HG02840 (cell line): ENCODE measurements around the gene TSC22D3.

Experiments used
- ATAC-seq: cut with Tn5 transposase; IDR thresholded peaks from one replicate; pipeline ENCODE4 v1.9.1; 2021; ENCODE audit warnings: mild to moderate bottlenecking, moderate library complexity, moderate number of reproducible peaks; ENCODE audit not compliant: unreplicated experiment, low FRiP score

TSC22D3 gene

DNA sequence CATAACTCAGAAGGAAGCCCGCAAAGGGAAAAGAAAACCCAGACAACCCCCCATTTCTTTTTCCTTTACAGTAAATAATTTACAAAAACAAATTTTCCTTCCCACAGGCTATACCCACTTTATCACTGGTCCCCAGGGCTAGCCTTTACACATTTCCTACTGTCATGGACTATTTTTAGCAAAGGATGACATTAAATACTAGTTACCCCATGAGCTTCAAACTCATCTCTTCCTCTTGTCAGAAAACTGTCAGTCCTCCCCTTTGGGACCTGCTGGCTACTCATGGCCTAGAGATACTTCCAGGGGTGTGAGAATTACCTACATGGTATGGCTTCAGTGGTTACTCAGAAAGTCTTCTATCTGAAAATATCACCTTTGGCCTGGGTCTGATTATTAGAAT is 11.9 kb downstream of the TSC22D3 start:
- no peak for ATAC-seq

- no peak for ATAC-seq
Measured at GRCh38 chrX:107760304-107761077, 15.1 kb downstream of the TSC22D3 start.

GRCh38 chrX:107758231-107758766 is 17.3 kb downstream of the TSC22D3 start:
- ATAC-seq, result no peak

GRCh38 chrX:107755721-107756120 is 19.9 kb downstream of the TSC22D3 start:
- ATAC-seq, result no peak

DNA sequence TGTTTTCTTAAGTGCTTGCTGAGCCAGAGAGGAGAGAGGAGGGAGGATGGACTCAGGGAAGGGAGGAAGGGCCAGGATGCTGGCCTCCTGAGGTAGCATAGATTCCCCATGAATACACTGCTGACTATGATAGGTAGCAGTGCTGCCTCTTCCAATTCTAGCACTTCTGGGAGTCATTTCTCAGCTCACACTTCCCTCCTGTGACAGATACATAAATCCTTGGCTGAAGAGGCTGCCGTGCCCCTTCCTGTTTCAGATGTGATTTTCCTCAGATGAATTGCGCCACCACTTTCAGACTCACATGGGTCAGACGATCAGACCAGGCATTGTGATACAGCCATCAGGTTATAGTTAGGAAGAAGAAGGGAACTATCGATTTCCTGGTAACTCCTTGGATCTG is 22.4 kb downstream of the TSC22D3 start:
- no peak for ATAC-seq

GRCh38 chrX:107752714-107753113 is 22.9 kb downstream of the TSC22D3 start:
- no peak for ATAC-seq

DNA sequence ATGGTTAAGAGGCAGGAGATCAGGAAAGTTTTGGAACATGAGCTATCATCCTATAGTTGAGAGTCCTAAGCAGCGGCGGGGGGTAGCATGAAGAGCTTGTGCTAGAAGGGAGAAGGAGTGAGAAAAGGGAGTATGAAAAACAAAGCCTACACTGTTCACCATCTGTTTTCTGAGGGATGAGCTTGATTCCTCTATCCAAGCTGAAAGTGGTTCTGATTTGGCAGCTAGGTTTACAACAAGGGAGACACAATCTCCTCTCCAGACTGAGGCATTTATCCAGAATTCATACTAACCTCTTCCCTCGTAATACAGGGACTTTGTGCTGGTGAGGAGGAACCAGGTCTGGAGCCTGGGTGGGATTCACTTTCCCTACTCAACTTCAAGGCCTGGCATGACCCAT is 23.5 kb downstream of the TSC22D3 start:
- no peak for ATAC-seq

DNA sequence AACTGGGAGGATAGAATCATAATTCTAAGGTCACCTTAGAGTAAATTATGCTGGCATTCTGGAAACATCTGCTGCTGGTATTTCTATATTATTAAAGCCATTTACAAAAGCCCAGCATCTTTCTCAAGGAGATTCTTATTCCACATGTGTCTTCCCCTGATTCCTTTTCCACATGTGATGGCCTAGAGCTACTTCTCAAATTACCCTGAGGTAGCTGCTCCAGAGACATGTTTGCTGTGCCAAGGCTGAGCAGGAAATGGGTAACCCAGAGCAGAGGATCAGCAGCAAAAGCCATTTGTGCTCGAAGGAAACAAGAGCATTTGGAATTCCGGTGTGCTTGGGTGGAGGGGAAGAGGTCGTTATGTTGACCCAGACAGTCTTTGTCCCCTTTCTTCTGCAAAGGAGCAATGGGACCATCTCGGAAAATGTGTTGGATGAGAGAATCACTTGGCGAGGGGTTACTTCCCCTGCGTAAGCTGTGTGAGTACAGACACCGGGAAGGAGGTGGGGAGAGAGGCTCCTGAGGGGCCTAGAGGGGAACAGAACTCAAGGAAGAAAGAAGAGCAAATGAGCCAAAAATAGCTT is 24.6 kb downstream of the TSC22D3 start:
- no peak for ATAC-seq

GRCh38 chrX:107750263-107750662 is 25.3 kb downstream of the TSC22D3 start:
- ATAC-seq, result no peak

- no peak for ATAC-seq
Measured at GRCh38 chrX:107748506-107748905, 27.1 kb downstream of the TSC22D3 start.

GRCh38 chrX:107747596-107748161 is 27.9 kb downstream of the TSC22D3 start:
- ATAC-seq, result no peak

DNA sequence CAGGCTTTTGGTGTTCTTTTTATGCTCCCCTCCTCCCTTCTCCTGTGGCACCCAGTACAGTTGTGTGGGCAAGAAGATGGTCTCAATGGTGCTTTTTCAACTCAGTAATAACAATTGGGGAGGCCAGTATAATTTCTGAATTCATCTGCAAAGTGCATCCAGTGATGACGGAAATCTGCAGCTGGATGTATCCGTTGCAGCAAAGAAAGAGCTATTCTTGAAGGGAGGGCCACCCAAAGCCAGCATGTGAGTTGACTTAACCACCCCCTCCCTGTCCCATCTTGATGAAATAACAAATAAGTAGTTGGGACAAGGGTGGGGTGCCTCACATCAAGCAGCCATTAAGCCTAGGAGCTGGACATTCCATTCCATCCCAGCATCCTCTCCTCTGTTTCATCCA is 30.7 kb downstream of the TSC22D3 start:
- ATAC-seq, result no peak

GRCh38 chrX:107743995-107744394 is 31.6 kb downstream of the TSC22D3 start:
- no peak for ATAC-seq

DNA sequence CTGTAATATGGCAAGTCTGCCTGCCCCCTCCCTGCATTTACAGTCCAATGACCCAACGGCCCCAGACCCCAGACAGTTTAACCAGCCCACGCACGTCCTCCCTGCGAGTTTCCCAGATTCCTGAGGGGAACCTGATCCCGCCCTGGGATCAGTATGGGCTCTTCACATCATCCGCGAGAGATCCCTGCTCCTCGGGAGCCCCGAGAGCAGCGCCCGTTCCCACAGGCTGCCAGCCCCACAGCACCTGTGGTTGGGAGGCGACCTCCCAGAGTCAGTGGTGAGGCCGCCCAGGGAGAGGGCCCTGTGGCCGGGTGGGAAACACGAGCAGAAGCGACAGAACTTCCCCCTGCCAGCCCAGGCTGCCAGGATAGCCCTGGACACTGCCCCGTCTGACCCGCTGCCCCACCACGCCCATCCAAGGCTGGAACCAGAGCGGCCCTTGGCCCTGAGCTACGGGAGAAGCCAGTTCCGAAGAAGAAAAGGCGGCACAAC is 32.8 kb downstream of the TSC22D3 start:
- no peak for ATAC-seq

DNA sequence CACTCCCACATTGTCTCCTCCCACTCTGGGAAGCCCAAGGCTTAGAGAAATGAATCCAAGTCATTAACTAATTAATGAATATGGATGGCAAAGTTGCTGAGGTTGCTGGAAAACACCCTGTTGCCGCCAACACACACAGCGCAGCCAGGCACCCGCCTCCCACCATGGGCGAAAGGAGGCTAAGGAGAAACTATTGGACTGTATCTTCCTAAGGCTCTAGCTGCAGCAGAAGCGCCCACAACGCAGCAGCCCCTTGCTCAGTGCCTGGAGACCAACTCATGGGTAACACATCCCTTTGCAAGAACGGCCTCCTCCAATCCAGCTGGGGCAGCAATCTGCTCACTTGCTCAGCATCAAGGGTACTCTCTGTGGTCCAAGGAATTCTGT is 34.2 kb downstream of the TSC22D3 start:
- ATAC-seq, result peak; percentile 8

DNA sequence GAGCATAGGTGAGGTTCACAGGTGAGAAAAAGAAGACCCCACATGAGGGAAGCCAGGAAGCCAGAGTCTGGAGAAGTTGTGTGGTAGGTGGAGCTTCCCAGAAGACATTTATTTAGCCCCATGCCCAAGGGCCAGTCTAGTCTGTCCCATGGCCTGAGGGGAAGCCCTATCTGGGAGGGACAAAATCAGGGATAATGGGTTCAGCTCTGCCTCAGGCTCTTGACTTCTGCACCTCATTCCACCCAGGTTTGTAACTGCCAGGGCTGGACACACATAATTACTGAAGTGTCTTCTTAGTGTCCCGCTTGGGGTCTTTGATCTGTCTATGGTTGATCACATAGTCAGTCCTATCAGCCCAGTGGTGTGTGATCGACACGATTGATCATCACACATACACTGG is 36.0 kb downstream of the TSC22D3 start:
- no peak for ATAC-seq

DNA sequence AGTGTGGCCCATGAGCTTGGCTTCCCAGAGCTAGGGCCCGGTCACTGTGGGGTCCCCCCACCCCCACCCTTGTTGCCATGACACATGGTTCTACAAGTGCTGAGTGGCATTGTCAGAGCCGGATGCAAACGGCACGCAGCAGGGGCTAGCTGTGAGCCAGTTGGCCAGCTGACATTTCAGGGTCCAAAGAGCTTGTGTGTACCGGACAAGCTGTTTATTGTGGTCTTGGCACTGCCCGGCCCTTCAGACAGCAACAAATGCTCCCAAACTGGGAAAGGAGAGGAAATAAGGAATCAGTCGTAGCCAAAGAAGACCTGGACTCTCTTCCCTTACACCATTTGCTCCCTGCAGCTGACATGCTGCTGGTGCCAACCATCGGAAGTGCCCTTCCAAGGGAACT is 36.8 kb downstream of the TSC22D3 start:
- no peak for ATAC-seq

GRCh38 chrX:107738272-107738671 is 37.3 kb downstream of the TSC22D3 start:
- ATAC-seq, result no peak

DNA sequence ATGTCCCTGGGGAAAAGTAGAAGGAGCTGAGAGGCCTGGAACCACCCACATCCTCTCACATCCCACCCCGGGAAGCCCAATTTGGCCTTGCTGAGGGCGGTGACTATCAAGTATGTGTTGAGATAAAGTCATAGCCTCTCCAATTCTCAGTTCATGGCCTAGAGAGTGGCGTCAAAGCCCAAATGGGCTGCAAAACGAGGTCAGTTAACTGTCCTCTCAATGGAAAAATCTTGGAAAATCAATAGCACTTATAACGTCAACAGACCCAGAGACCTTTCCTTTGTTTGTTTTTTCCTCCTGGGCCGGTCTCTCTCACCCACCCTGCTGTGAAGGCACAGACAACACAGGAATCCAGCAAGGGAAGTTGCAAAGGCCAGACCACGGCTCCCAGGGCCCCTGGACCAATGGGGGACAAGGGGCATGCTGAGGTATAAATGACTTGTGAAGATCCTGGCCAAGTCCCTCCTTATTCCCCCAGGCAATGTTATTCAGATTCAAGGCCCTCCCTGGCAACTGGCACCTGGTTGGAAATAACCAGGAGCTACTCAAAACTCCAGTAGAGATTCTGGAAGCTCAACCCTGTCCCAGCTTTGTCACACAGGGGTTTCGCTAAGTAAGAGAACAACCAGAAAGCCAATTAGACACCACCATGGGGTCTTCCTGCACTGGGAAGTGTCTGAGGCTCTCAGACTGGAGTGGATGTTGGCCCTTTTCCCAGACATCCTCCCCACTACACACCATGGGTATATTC is 38.6 kb downstream of the TSC22D3 start:
- ATAC-seq, result no peak

DNA sequence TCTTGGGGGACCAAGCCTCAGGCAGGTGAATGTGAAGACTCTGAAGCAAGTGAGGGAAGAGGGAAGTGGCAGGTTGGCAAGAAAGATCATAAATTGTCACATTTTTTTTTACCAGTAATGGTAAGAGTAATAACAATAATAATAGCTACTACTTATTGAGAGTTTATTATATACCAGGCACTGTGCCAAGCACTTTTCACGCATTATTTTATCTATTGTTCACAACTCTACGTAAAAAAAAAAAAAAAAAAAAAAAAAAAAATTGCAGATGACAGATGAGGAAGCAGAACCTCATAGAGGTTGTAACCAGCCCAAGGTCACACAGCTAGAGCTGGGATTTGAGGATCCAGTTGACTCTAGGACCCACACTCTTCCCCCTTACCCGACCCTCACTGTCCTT is 40.9 kb downstream of the TSC22D3 start:
- no peak for ATAC-seq

DNA sequence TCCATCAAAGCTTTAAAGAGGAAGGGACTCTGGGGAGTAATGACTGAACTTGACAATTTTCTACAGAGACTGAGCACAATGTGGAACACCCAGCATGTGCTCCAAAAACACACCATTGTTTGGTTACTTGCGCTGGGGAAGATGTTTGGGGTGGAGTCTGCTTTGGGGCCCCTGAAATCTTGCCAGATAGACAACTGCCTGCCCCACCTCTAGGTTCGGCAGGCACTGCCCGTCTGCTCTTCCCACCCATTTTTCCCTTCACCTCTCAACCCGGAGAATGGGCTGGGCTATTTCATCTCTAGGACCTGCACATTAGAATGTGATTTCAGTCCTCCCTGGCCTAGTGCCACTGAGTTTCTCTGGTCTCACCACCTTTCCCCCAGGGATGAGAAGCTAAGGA is 41.9 kb downstream of the TSC22D3 start:
- ATAC-seq, result no peak
